T-helper 2 cell treated with Interferon-gamma antibody and Interleukin-4, amounts not matched to agents 5 μg/mL and 100 μg/mL, for 36 hours (primary cell): ENCODE measurements around the gene PIPOX.

Source experiments
- DNase-seq: peaks from one replicate; pipeline ENCODE4 v3.0.0; 2021; ENCODE audit warnings: low spot score
- H3K27ac Mint-ChIP-seq: one replicate; pipeline ENCODE4 v1.8.0; 2021; ENCODE audit warnings: mild to moderate bottlenecking, mixed read lengths
- H3K27me3 Mint-ChIP-seq: one replicate; pipeline ENCODE4 v1.8.0; 2021; ENCODE audit warnings: low read depth, mixed read lengths
- H3K36me3 Mint-ChIP-seq: one replicate; pipeline ENCODE4 v1.8.0; 2021; ENCODE audit warnings: low read depth, mixed read lengths
- H3K4me1 Mint-ChIP-seq: one replicate; pipeline ENCODE4 v1.8.0; 2021; ENCODE audit warnings: low read depth, mixed read lengths
- H3K4me3 Mint-ChIP-seq: one replicate; pipeline ENCODE4 v1.8.0; 2022; ENCODE audit warnings: mild to moderate bottlenecking, moderate library complexity, mixed read lengths
- H3K9me3 Mint-ChIP-seq: one replicate; pipeline ENCODE4 v1.8.0; 2021; ENCODE audit warnings: mixed read lengths

Gene PIPOX, protein sequence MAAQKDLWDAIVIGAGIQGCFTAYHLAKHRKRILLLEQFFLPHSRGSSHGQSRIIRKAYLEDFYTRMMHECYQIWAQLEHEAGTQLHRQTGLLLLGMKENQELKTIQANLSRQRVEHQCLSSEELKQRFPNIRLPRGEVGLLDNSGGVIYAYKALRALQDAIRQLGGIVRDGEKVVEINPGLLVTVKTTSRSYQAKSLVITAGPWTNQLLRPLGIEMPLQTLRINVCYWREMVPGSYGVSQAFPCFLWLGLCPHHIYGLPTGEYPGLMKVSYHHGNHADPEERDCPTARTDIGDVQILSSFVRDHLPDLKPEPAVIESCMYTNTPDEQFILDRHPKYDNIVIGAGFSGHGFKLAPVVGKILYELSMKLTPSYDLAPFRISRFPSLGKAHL

DNA sequence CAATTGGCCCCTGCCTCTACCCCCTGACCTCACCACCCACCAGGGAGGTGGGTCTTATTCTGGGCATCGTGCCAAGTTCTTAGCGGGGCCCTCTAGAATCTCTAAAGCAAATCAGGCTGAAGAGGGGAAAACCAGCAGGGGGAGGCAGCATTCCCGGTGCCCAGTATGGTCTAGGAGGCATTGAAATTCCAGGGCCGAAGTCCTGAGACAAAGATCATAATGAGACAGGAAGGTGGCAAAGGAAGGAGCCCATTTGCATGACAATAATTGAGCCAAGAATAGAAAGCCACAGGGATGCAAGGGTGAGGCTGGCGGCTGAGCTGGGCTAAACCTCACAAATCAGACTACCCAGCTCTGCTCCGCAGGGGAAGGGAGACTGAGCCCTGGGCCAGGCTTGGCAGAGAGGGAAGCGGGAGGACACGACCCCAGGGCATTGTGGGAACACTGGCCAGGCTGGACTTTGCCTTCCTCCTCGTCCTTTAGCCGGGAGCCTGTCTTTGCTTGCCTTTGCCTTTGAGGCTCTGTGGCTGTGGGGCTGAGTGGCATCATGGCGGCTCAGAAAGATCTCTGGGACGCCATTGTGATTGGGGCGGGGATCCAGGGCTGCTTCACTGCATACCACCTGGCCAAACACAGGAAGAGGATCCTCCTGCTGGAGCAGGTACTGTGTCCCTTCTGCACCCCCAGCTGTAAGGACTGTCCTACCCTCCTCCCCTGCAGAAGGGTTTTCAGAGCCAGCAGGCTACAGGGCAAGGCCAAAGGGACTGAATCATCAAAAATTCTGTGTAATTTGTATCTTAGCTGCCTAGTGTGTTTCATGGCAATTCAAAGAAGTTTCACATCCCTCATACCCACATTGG, at the start of gene PIPOX:
Gene PIPOX, plus strand, starts transcription at position 463 of the 860 bp plus-strand sequence. Its CDS starts 85 bp downstream, at position 548.
- no peak within 1 kb of the TSS for H3K27ac Mint-ChIP-seq
- no peak for DNase-seq
- no peak within 1 kb of the TSS for H3K4me3 Mint-ChIP-seq
- peaks cover 8% of the 10 kb centered on the region for H3K27me3 Mint-ChIP-seq
- peaks cover 3% of the 10 kb centered on the region for H3K4me1 Mint-ChIP-seq
- H3K36me3 Mint-ChIP-seq: no peaks in the 10 kb centered on the region
- H3K9me3 Mint-ChIP-seq: no peaks in the 10 kb centered on the region

DNA sequence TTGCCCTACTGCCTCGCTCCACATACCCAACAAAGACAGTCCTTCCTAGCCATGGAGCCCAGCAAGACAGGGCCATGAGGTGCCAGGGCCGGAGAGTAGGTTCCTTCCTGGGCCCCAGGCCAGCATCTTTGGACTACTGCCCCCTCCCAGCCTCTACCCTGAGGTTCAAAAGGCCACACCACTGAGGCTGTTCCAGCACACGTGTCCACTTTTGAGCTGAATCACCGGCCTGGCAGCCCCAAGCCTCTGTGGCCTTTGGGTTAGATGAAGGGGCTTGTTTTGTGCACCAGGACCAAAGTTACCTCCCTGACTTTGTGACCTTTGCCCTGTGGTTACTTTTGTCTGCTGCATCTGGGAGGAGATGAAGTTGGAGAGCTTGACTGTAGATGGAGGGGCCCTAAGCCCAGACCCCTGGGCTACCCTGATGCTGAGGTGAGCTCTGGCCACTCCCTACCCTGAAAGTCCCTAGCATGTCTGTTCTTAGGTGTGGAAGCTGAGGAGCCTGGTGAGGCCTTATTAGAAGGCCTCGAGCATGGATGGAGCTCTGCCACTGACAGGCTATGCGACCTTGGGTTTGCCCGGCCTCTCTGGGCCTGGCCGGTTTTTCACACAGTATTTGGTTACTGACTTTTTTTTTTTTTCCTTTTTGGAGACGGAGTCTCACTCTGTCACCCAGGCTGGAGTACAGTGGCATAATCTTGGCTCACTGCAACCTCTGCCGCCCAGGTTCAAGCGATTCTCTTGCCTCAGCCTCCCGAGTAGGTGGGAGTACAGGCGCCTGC, 49.1 kb upstream of the PIPOX start:
- Mint-ChIP-seq H3K9me3 (no peaks in the 10 kb centered on the region), H3K4me1 (no peaks in the 10 kb centered on the region), H3K4me3 (no peak overlapping the region), H3K27ac (no peak overlapping the region), H3K36me3 (no peaks in the 10 kb centered on the region), H3K27me3 (peaks cover under 1% of the 10 kb centered on the region)
- DNase-seq: no peak

DNA sequence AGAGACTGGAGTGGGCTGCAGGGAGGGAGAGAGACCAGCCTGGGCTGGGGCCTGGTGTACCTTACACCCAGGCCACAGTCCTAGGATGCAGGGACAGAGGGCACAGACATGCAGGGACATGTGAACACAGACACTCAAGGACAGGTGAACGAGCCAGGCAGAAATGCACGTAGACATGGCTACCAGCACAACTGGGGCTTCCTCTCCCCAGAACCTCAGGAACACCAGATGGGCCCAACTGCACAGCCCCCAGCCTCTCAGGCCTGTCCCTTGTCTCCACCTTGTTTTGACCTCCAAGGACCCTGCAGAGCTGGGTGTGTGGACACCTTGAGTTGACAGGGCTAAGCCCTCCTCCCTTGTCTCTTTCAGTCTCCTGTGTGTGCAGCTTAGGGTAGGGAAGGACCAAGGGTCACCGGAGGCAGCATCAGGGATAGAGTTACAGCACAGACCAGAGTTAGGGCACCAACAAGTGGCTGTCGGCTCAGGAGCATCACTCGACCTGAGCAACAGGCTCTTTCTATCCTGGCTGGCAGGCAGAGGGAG, 46.3 kb upstream of the PIPOX start:
- Mint-ChIP-seq H3K36me3 (no peaks in the 10 kb centered on the region), H3K9me3 (no peaks in the 10 kb centered on the region), H3K27ac (no peak overlapping the region), H3K4me1 (no peaks in the 10 kb centered on the region), H3K27me3 (peaks cover 3% of the 10 kb centered on the region), H3K4me3 (no peak overlapping the region)
- no peak for DNase-seq

GRCh38 chr17:28997806-28998205, 45.1 kb upstream of the PIPOX start:
- H3K27ac Mint-ChIP-seq: no peak overlapping the region
- no peaks in the 10 kb centered on the region for H3K36me3 Mint-ChIP-seq
- H3K4me3 Mint-ChIP-seq: no peak overlapping the region
- DNase-seq: no peak
- H3K9me3 Mint-ChIP-seq: no peaks in the 10 kb centered on the region
- H3K4me1 Mint-ChIP-seq: no peaks in the 10 kb centered on the region
- H3K27me3 Mint-ChIP-seq: peaks cover 4% of the 10 kb centered on the region

- no peaks in the 10 kb centered on the region for H3K9me3 Mint-ChIP-seq
- peaks cover 15% of the 10 kb centered on the region for H3K27me3 Mint-ChIP-seq
- no peak overlapping the region for H3K27ac Mint-ChIP-seq
- no peaks in the 10 kb centered on the region for H3K4me1 Mint-ChIP-seq
- H3K36me3 Mint-ChIP-seq: no peaks in the 10 kb centered on the region
- no peak for DNase-seq
- H3K4me3 Mint-ChIP-seq: no peak overlapping the region
These were observed 43.7 kb upstream of the PIPOX start for GRCh38 chr17:28999206-28999605.

DNA sequence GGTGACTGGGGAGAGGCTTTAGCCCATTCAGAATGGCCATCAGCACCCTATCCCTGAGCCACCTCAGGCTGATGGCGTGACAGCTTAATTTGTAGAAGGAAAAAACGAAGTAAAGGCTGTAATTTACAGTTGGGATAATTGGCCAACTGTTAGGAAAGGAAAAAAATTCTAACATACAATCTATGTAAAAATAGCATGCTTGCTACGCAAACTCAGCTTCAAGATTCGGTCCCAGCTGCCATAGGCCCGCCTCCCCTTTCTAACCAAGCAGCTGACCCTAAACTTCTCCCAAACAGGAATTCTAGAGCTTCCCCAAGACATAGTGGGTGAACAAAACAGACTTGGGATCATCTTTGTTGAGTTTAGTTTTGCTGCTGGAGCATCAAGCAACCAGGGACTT, 42.0 kb upstream of the PIPOX start:
- no peak for DNase-seq
- H3K9me3 Mint-ChIP-seq: no peaks in the 10 kb centered on the region
- no peak overlapping the region for H3K27ac Mint-ChIP-seq
- H3K27me3 Mint-ChIP-seq: peaks cover 27% of the 10 kb centered on the region
- no peak overlapping the region for H3K4me3 Mint-ChIP-seq
- peaks cover under 1% of the 10 kb centered on the region for H3K4me1 Mint-ChIP-seq
- no peaks in the 10 kb centered on the region for H3K36me3 Mint-ChIP-seq

DNA sequence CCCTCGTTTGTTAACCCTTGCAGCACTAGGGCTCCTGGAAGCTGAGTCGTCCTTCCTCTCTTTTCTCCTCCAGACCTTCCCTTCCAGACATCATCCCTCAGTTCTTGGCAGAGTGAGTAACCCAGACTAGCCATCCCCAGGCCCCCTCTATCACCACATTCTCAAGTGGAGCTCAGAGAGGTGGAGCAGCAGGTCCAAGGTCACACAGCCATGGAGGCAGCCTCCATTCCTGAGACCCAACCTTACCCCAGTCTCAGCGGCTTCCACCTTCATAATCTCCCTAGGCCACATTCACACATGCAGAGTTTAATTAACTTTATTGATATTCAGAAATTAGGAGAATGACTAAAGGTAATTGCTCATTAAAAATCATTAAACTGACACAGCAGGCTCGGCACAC, 40.1 kb upstream of the PIPOX start:
- no peak for DNase-seq

GRCh38 chr17:29003289-29003688, 39.7 kb upstream of the PIPOX start:
- H3K27me3 Mint-ChIP-seq: peaks cover 46% of the 10 kb centered on the region
- no peak overlapping the region for H3K27ac Mint-ChIP-seq
- no peak overlapping the region for H3K4me3 Mint-ChIP-seq
- H3K9me3 Mint-ChIP-seq: no peaks in the 10 kb centered on the region
- H3K36me3 Mint-ChIP-seq: no peaks in the 10 kb centered on the region
- DNase-seq: no peak
- peaks cover 1% of the 10 kb centered on the region for H3K4me1 Mint-ChIP-seq

More for the DNA sequence above, 40.1 kb upstream of the PIPOX start:
- Mint-ChIP-seq H3K4me1 (peaks cover 1% of the 10 kb centered on the region), H3K9me3 (no peaks in the 10 kb centered on the region), H3K27ac (no peak overlapping the region), H3K36me3 (no peaks in the 10 kb centered on the region), H3K27me3 (peaks cover 43% of the 10 kb centered on the region), H3K4me3 (no peak overlapping the region)

DNA sequence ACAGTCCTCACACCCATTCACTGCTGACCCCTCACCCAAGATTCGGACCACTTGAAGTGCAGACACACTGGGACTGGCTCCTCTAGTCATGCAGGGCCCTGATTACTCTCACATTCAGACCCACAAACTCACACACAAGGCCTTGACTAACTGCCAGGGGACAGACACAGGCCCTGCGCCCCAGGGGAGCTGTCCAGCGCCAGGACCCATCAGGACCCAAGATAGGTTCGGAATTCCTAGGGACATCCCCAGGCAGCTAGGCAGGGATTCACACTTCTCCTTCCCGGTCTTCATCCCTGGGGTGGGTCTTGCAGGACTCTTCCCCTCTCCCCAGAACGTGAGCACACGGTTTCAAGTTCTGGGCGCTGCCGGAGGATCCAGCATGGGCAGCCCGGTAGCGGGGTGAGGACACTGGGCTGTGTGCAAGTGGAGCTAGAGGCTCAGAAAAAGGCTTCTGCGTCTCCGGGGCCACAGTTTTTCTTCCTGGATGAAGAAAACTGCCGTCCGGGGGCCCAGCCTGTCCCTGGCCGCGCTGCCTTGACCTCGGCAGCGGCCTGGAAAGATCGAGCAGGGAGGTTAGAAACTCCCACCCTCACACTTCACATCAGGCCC, 38.8 kb upstream of the PIPOX start:
- H3K36me3 Mint-ChIP-seq: no peaks in the 10 kb centered on the region
- H3K9me3 Mint-ChIP-seq: no peaks in the 10 kb centered on the region
- H3K4me3 Mint-ChIP-seq: no peak overlapping the region
- peaks cover 45% of the 10 kb centered on the region for H3K27me3 Mint-ChIP-seq
- H3K4me1 Mint-ChIP-seq: peaks cover 1% of the 10 kb centered on the region
- H3K27ac Mint-ChIP-seq: no peak overlapping the region
- DNase-seq: no peak

- DNase-seq: peak; percentile 67
- no peaks in the 10 kb centered on the region for H3K36me3 Mint-ChIP-seq
- peaks cover 50% of the 10 kb centered on the region for H3K27me3 Mint-ChIP-seq
- H3K4me1 Mint-ChIP-seq: peaks cover 1% of the 10 kb centered on the region
- no peak within 1 kb of the TSS for H3K27ac Mint-ChIP-seq
- H3K4me3 Mint-ChIP-seq: no peak within 1 kb of the TSS
- no peaks in the 10 kb centered on the region for H3K9me3 Mint-ChIP-seq
These were observed 36.9 kb upstream of the PIPOX start, which contains the start of gene SEZ6 for GRCh38 chr17:29005936-29006511. Gene SEZ6, minus strand, starts transcription at chr17:29006033. Its CDS starts 164 bp downstream, at chr17:29005869.

GRCh38 chr17:29007456-29007855, 35.5 kb upstream of the PIPOX start:
- peaks cover 50% of the 10 kb centered on the region for H3K27me3 Mint-ChIP-seq
- H3K36me3 Mint-ChIP-seq: no peaks in the 10 kb centered on the region
- H3K27ac Mint-ChIP-seq: no peak overlapping the region
- no peak for DNase-seq
- peaks cover 1% of the 10 kb centered on the region for H3K4me1 Mint-ChIP-seq
- H3K4me3 Mint-ChIP-seq: no peak overlapping the region
- H3K9me3 Mint-ChIP-seq: no peaks in the 10 kb centered on the region

- Mint-ChIP-seq H3K9me3 (no peaks in the 10 kb centered on the region), H3K4me1 (peaks cover 1% of the 10 kb centered on the region), H3K4me3 (no peak overlapping the region), H3K27ac (no peak overlapping the region), H3K27me3 (peaks cover 47% of the 10 kb centered on the region), H3K36me3 (no peaks in the 10 kb centered on the region)
- no peak for DNase-seq
These were observed 35.0 kb upstream of the PIPOX start for GRCh38 chr17:29007860-29008455.
